Esophagus squamous epithelium (tissue), 4 donors: ENCODE data around the gene ITGA7.

Source experiments
- CTCF ChIP-seq, 6 experiments: fragments of 450-650 bp in 4 of 6; fragments of 200-600 bp in 2 of 6; sonication (generic) in 2 of 6; IDR thresholded peaks; one replicate each; pipeline ENCODE4 v1.5.1; 2016 to 2019; ENCODE audit warnings: antibody characterized with exemption in 6 of 6, mild to moderate bottlenecking in 4 of 6, moderate library complexity in 4 of 6
- POLR2A ChIP-seq, 4 donors: fragments of 450-650 bp; IDR thresholded peaks; one replicate each; pipeline ENCODE4 v1.6.1; 2017; ENCODE audit warnings: antibody characterized with exemption in 4 of 4, mild to moderate bottlenecking in 4 of 4, moderate library complexity in 3 of 4

- peak in 2 of 6 experiments; percentile 9 to 13 for TF ChIP-seq CTCF (IDR thresholded peaks at IDR 0.05)
- TF ChIP-seq POLR2A (IDR thresholded peaks at IDR 0.05) = peak in 3 of 4 donors; percentile 22 to 44 (median 38)
Observed at GRCh38 chr12:55715833-55716581, 8.3 kb upstream of the ITGA7 start, which contains the start of gene BLOC1S1.
